A673 (cell line): ENCODE results near the gene PCID2. TPM values are rescaled to one million over a fixed set of nuclear protein-coding genes. Genes with fewer than 3 reads are reported as not detected.
"Not testable (repeated sequence)": the region's sequence is repeated elsewhere in the genome, so short reads cannot be mapped to it uniquely, and the experiment has no call there.

Experiments used
- BruUV-seq: library from RNA; stranded (reverse); fragments of 400-500 nt; replicated peaks from 2 replicates; lab custom pipeline; 2021; lab: Mats Ljungman, UMichigan
- CTCF ChIA-PET: fragments of 300-600 bp; sonication (Branson Sonifier 250); formaldehyde crosslinking; loops from one replicate; lab custom pipeline; 2022; ENCODE audit warnings: antibody characterized with exemption; lab: Charles Lee
- POLR2A ChIA-PET: fragments of 300-600 bp; sonication (Branson Sonifier 250); formaldehyde crosslinking; loops from one replicate; lab custom pipeline; 2022; ENCODE audit warnings: antibody characterized with exemption; ENCODE audit not compliant: low non-redundant PET; lab: Charles Lee
- DNase-seq: peaks from one replicate; pipeline ENCODE4 v3.0.0-alpha.2; 2015; ENCODE audit warnings: low spot score
- H3K27ac ChIP-seq: fragments of 200-600 bp; sonication (generic); 2 replicates; pipeline ENCODE4 v1.5.1; 2016; ENCODE audit warnings: mixed run types, low read depth, mild to moderate bottlenecking, mixed read lengths, antibody characterized with exemption, low read length; ENCODE audit not compliant: poor library complexity, severe bottlenecking
- H3K27me3 ChIP-seq: fragments of 200-600 bp; sonication (generic); replicated peaks from 2 replicates; pipeline ENCODE4 v1.6.1; 2017; ENCODE audit warnings: mixed run types, low read depth, mild to moderate bottlenecking, mixed read lengths, antibody characterized with exemption, low read length; ENCODE audit not compliant: insufficient read depth, poor library complexity
- H3K36me3 ChIP-seq: fragments of 200-600 bp; sonication (generic); 2 replicates; pipeline ENCODE4 v1.6.1; 2016; ENCODE audit warnings: mixed run types, mild to moderate bottlenecking, mixed read lengths, antibody characterized with exemption, low read length; ENCODE audit not compliant: insufficient read depth, poor library complexity, severe bottlenecking
- H3K4me1 ChIP-seq: fragments of 200-600 bp; sonication (generic); 2 replicates; pipeline ENCODE4 v1.6.1; 2017; ENCODE audit warnings: mixed run types, mild to moderate bottlenecking, mixed read lengths, antibody characterized with exemption, low read length; ENCODE audit not compliant: insufficient read depth, poor library complexity, severe bottlenecking
- H3K4me3 ChIP-seq: fragments of 200-600 bp; sonication (generic); 2 replicates; pipeline ENCODE4 v1.5.1; 2016; ENCODE audit warnings: low read depth, mixed run types, mild to moderate bottlenecking, mixed read lengths, low read length; ENCODE audit not compliant: poor library complexity, severe bottlenecking
- H3K9me3 ChIP-seq: fragments of 200-600 bp; sonication (generic); 2 replicates; pipeline ENCODE4 v1.6.1; 2016; ENCODE audit warnings: mixed run types, low read depth, mild to moderate bottlenecking, mixed read lengths, antibody characterized with exemption, low read length; ENCODE audit not compliant: poor library complexity, severe bottlenecking
- EZH2 ChIP-seq: fragments of 200-600 bp; sonication (generic); IDR thresholded peaks from 2 replicates; pipeline ENCODE4 v1.6.1; 2017; ENCODE audit warnings: borderline replicate concordance, low read depth, mild to moderate bottlenecking, mixed read lengths, antibody characterized with exemption, low read length; ENCODE audit not compliant: poor library complexity, severe bottlenecking
- intact Hi-C: fragments of 100-400 bp; cut with micrococcal nuclease; formaldehyde crosslinking; loops from one replicate; pipeline ENCODE4 v1.10.0; 2022; ENCODE audit not compliant: unreplicated experiment
- total RNA-seq: library from RNA; stranded (reverse); gene quantifications from 2 replicates; pipeline ENCODE4 v1.2.3, GENCODE V29; 2021
- TF ChIP-seq, protein P1 (sequence below): fragments of 300-800, 200-600 bp; sonication (generic); conservative IDR thresholded peaks from 2 replicates; pipeline ENCODE4 v1.5.1; 2017; ENCODE audit warnings: low read depth, mild to moderate bottlenecking, antibody characterized with exemption, low read length, moderate library complexity, mixed read lengths

PCID2 gene
- total RNA-seq, 1 experiment from 2014 or later, result 67.5 TPM

DNA sequence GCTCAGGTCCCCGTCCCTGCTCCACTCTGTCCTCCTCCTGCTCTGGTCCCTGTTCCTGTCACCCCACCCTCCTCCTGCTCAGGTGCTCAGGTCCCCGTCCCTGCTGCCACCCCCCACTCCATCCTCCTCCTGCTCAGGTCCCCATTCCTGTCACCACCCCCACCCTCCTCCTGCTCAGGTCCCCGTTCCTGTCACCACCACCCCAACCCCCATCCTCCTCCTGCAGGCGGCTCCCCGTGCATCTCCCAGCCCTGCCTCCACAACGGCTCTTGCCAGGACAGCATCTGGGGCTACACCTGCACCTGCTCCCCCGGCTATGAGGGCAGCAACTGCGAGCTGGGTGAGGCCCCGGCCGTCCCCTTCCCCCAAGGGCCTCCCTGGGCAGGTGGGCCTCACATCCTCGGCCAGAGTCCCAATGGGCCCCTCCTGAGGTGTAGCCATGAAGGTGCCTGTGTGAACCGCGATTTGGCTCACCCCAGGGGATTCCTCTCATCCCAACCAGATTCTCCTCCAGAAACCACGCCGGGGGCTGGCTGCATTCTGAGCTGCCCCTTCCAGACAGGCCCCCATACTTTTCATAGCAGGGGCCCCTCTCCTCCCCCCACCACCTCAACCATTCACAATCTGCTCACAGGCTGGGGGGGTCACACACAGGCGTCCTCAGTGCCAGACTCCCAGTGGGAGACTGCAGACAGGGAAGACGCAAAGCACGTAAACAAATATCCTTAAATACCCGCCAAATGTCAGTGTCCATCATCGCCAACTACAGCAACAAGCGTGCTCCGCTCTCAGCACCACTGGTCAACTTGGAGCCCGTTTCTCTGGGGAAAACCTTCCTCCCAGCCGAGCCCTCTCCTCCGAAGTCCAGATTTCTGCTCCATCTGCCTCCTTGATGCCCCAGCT lies 45.4 kb downstream of the PCID2 start:
- intact Hi-C loops, result no loop called here
- H3K4me1 ChIP-seq, result peaks cover 6% of the 10 kb centered on the region
- ChIA-PET CTCF (no interaction called here), POLR2A (no interaction called here)
- H3K9me3 ChIP-seq, result no peaks in the 10 kb centered on the region
- DNase-seq, result no peak
- no peak overlapping the region for H3K27ac ChIP-seq
- TF ChIP-seq EZH2, result no peak
- TF ChIP-seq, protein P1, sequence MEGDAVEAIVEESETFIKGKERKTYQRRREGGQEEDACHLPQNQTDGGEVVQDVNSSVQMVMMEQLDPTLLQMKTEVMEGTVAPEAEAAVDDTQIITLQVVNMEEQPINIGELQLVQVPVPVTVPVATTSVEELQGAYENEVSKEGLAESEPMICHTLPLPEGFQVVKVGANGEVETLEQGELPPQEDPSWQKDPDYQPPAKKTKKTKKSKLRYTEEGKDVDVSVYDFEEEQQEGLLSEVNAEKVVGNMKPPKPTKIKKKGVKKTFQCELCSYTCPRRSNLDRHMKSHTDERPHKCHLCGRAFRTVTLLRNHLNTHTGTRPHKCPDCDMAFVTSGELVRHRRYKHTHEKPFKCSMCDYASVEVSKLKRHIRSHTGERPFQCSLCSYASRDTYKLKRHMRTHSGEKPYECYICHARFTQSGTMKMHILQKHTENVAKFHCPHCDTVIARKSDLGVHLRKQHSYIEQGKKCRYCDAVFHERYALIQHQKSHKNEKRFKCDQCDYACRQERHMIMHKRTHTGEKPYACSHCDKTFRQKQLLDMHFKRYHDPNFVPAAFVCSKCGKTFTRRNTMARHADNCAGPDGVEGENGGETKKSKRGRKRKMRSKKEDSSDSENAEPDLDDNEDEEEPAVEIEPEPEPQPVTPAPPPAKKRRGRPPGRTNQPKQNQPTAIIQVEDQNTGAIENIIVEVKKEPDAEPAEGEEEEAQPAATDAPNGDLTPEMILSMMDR, result no peak
- H3K27me3 ChIP-seq, result no peaks in the 10 kb centered on the region
- no TSS peak for BruUV-seq
- H3K36me3 ChIP-seq, result no peaks in the 10 kb centered on the region
- no peak overlapping the region for H3K4me3 ChIP-seq

DNA sequence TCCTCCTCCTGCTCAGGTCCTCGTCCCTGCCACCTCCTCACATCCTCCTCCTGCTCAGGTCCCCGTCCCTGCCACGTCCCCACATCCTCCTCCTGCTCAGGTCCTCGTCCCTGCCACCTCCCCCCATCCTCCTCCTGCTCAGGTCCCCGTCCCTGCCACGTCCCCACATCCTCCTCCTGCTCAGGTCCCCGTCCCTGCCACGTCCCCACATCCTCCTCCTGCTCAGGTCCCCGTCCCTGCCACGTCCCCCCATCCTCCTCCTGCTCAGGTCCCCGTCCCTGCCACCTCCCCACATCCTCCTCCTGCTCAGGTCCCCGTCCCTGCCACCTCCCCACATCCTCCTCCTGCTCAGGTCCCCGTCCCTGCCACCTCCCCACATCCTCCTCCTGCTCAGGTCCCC lies 46.5 kb downstream of the PCID2 start:
- H3K9me3 ChIP-seq, H3K27ac ChIP-seq, DNase-seq, intact Hi-C loops, POLR2A ChIA-PET, H3K4me3 ChIP-seq, H3K27me3 ChIP-seq, H3K36me3 ChIP-seq, BruUV-seq, CTCF ChIA-PET: not testable (repeated sequence)
- peaks cover 14% of the 10 kb centered on the region for H3K4me1 ChIP-seq

DNA sequence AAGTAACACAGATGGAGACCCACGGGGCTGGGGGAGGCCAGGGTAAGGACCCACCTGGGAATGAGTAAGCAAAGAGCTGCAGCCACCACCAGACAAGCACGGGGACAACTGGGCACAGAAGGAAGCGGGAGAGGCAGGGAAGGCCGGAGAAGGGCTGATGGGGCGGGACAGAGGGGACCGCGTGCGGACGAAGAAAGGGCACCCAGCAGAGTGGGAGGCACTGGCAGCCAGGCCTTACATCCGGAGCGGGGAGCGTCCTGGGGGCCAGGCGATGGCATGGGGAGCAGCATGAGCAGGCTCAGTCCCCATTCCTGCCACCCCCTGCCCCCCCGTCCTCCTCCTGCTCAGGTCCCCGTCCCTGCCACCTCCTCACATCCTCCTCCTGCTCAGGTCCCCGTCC lies 47.0 kb downstream of the PCID2 start:
- Histone ChIP-seq H3K4me3 (no peak overlapping the region), H3K36me3 (no peaks in the 10 kb centered on the region), H3K9me3 (no peaks in the 10 kb centered on the region), H3K27ac (no peak overlapping the region), H3K27me3 (no peaks in the 10 kb centered on the region), H3K4me1 (peaks cover 14% of the 10 kb centered on the region)
- ChIA-PET POLR2A (no interaction called here), CTCF (no interaction called here)
- no peak for TF ChIP-seq EZH2
- TF ChIP-seq, protein P1, result no peak
- BruUV-seq, result no TSS peak
- no peak for DNase-seq
- intact Hi-C loops, result no loop called here

DNA sequence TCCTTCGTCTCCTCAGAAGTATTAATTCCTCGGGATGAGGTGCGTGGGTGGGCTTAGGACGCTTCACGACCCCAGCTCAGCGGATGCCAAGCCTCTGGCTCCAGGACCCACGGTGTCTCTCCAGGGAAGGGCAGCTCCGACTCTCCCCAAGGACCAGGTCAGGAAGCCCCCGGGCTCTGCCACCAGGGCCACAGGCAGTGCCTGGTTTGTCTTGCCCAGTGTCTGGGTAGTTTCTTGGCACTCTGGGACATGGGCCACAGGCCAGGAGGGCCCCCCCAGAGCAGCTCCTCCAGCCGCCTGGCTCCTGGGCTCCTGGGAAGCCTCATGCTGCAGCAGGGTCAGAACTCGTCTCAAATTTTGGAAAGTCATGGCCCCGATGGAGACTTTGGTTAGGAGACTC lies 47.5 kb downstream of the PCID2 start:
- Histone ChIP-seq H3K27me3 (no peaks in the 10 kb centered on the region), H3K27ac (no peak overlapping the region), H3K9me3 (no peaks in the 10 kb centered on the region), H3K4me1 (peaks cover 14% of the 10 kb centered on the region), H3K36me3 (no peaks in the 10 kb centered on the region), H3K4me3 (no peak overlapping the region)
- intact Hi-C loops, result no loop called here
- TF ChIP-seq, protein P1, result no peak
- TF ChIP-seq EZH2, result no peak
- ChIA-PET POLR2A (no interaction called here), CTCF (no interaction called here)
- no TSS peak for BruUV-seq
- no peak for DNase-seq
